IMR-90 (cell line): ENCODE measurements around the gene C11orf86. TPM values are rescaled to one million over a fixed set of nuclear protein-coding genes. Genes with fewer than 3 reads are reported as not detected.

ENCODE experiments used
- ATAC-seq: fragments of 200-7000 bp; cut with Tn5 transposase; 2 replicates; pipeline ENCODE4 v1.9.1; 2020; ENCODE audit warnings: low read depth, mild to moderate bottlenecking, moderate library complexity
- BruUV-seq: library from RNA; stranded (reverse); fragments of 400-500 nt; replicated peaks from 2 replicates; lab custom pipeline; 2021; lab: Mats Ljungman, UMichigan
- CTCF ChIA-PET: fragments of 300-600 bp; formaldehyde crosslinking; extraction: SDS; loops from one replicate; lab custom pipeline; 2021; ENCODE audit warnings: antibody characterized with exemption; lab: Yijun Ruan, JAX
- POLR2A ChIA-PET: fragments of 300-600 bp; sonication (Branson Sonifier 250); formaldehyde crosslinking; loops from one replicate; lab custom pipeline; 2022; ENCODE audit warnings: antibody characterized with exemption; ENCODE audit not compliant: unreplicated experiment; lab: Charles Lee
- DNase-seq: peaks from one replicate; pipeline ENCODE4 v3.0.0; 2013
- H2AFZ ChIP-seq: replicated peaks from 2 replicates; pipeline ENCODE3; 2013; ENCODE audit warnings: low read length, mild to moderate bottlenecking; ENCODE audit not compliant: poor library complexity
- H2AK5ac ChIP-seq: 2 replicates; pipeline ENCODE4 v1.6.1; 2013; ENCODE audit warnings: low read depth, low read length, inconsistent platforms
- H2AK9ac ChIP-seq: replicated peaks from 2 replicates; pipeline ENCODE3; 2013; ENCODE audit warnings: mild to moderate bottlenecking, low read depth, low read length, moderate library complexity; ENCODE audit not compliant: poor library complexity
- H2BK120ac ChIP-seq: 2 replicates; pipeline ENCODE4 v1.6.1; 2013; ENCODE audit warnings: low read depth, low read length, inconsistent platforms
- H2BK15ac ChIP-seq: 3 replicates; pipeline ENCODE4 v1.6.1; 2013; ENCODE audit warnings: low read depth, low read length, inconsistent platforms
- H2BK20ac ChIP-seq: 2 replicates; pipeline ENCODE4 v1.6.1; 2013; ENCODE audit warnings: low read depth, mild to moderate bottlenecking, inconsistent platforms, low read length, moderate library complexity
- H2BK5ac ChIP-seq: 2 replicates; pipeline ENCODE4 v1.6.1; 2013; ENCODE audit warnings: mild to moderate bottlenecking, low read depth, low read length, inconsistent platforms; ENCODE audit not compliant: poor library complexity, severe bottlenecking
- H3K14ac ChIP-seq: replicated peaks from 2 replicates; pipeline ENCODE4 v1.6.1; 2013; ENCODE audit warnings: low read depth, low read length, inconsistent platforms
- H3K18ac ChIP-seq: 2 replicates; pipeline ENCODE4 v1.6.1; 2013; ENCODE audit warnings: low read depth, low read length, control low read depth
- H3K23ac ChIP-seq: 2 replicates; pipeline ENCODE4 v1.6.1; 2013; ENCODE audit warnings: low read depth, low read length, inconsistent platforms
- H3K27ac ChIP-seq: 2 replicates; pipeline ENCODE4 v1.5.1; 2013; ENCODE audit warnings: mild to moderate bottlenecking, control low read depth, low read length; ENCODE audit not compliant: insufficient read depth
- H3K27me3 ChIP-seq: 2 replicates; pipeline ENCODE4 v1.6.1; 2013; ENCODE audit warnings: low read length; ENCODE audit not compliant: control insufficient read depth, insufficient read depth
- H3K36me3 ChIP-seq: 2 replicates; pipeline ENCODE4 v1.6.1; 2013; ENCODE audit warnings: low read length, mixed read lengths; ENCODE audit not compliant: control insufficient read depth, insufficient read depth
- H3K4ac ChIP-seq: 2 replicates; pipeline ENCODE4 v1.6.1; 2013; ENCODE audit warnings: low read depth, low read length, inconsistent platforms
- H3K4me1 ChIP-seq: 2 replicates; pipeline ENCODE4 v1.6.1; 2013; ENCODE audit warnings: low read length, mixed read lengths; ENCODE audit not compliant: control insufficient read depth, insufficient read depth
- H3K4me2 ChIP-seq: 2 replicates; pipeline ENCODE4 v1.6.1; 2013; ENCODE audit warnings: low read depth, mild to moderate bottlenecking, control low read depth, low read length, moderate library complexity
- H3K4me3 ChIP-seq: 2 replicates; pipeline ENCODE4 v1.5.1; 2013; ENCODE audit warnings: low read depth, mild to moderate bottlenecking, control low read depth, low read length, moderate library complexity; ENCODE audit not compliant: insufficient read depth
- H3K56ac ChIP-seq: 2 replicates; pipeline ENCODE4 v1.6.1; 2013; ENCODE audit warnings: low read length, inconsistent platforms; ENCODE audit not compliant: insufficient read depth; ENCODE audit errors: extremely low read depth
- H3K79me1 ChIP-seq, 2 experiments: 2 replicates each; pipeline ENCODE4 v1.6.1; 2013; ENCODE audit warnings: low read length in 2 of 2, inconsistent platforms in 1 of 2, low read depth in 1 of 2
- H3K9ac ChIP-seq: 2 replicates; pipeline ENCODE4 v1.6.1; 2013; ENCODE audit warnings: low read depth, low read length, control low read depth
- H3K9me1 ChIP-seq: 2 replicates; pipeline ENCODE4 v1.6.1; 2013; ENCODE audit warnings: low read length, inconsistent platforms; ENCODE audit not compliant: insufficient read depth
- H3K9me3 ChIP-seq: 2 replicates; pipeline ENCODE4 v1.6.1; 2013; ENCODE audit warnings: low read length; ENCODE audit not compliant: control insufficient read depth, insufficient read depth
- H4K20me1 ChIP-seq: 2 replicates; pipeline ENCODE4 v1.6.1; 2013; ENCODE audit warnings: low read length, inconsistent platforms; ENCODE audit not compliant: insufficient read depth
- H4K5ac ChIP-seq: 2 replicates; pipeline ENCODE4 v1.6.1; 2013; ENCODE audit warnings: mild to moderate bottlenecking, low read depth, low read length, control low read depth
- H4K8ac ChIP-seq, 2 experiments: 2 replicates each; pipeline ENCODE4 v1.6.1; 2013; ENCODE audit warnings: low read depth in 2 of 2, low read length in 2 of 2, control low read depth in 1 of 2, inconsistent platforms in 1 of 2
- H4K91ac ChIP-seq: 2 replicates; pipeline ENCODE4 v1.6.1; 2013; ENCODE audit warnings: low read depth, low read length, inconsistent platforms; ENCODE audit not compliant: insufficient read depth
- WGBS, 2 experiments: methylation state at CpG; one replicate each; pipeline versions ENCODE4 v1.1.5 to v1.1.7; 2013; ENCODE audit warnings: missing lambda C conversion rate in 2 of 2; ENCODE audit not compliant: insufficient read length in 1 of 2; ENCODE audit errors: extremely low coverage in 2 of 2; 5-methylcytosine and 5-hydroxymethylcytosine counted together
- dilution Hi-C: fragments of 300-500 bp; cut with HindIII; formaldehyde crosslinking; loops from one replicate; pipeline ENCODE4 v1.14.3; 2018; ENCODE audit warnings: low sequenced_read_pairs; ENCODE audit not compliant: unreplicated experiment
- in situ Hi-C: fragments of 300-500 bp; cut with MboI; formaldehyde crosslinking; loops from 3 replicates; pipeline ENCODE4 v1.14.3; 2019; ENCODE audit warnings: low sequenced_read_pairs, inconsistent platforms, mixed read lengths
- intact Hi-C: fragments of 100-400 bp; cut with micrococcal nuclease; formaldehyde crosslinking; loops from 2 replicates; pipeline ENCODE4 v1.10.0; 2022
- polyA plus RNA-seq, 3 experiments: library from polyadenylated mRNA; depleted of rRNA; stranded (reverse); fragments of >200 nt; gene quantifications; 2 replicates each; pipeline ENCODE4 v1.2.3, GENCODE V29; 2012; ENCODE audit warnings: low replicate concordance in 1 of 3
- total RNA-seq: library from RNA; depleted of rRNA; stranded (reverse); fragments of >200 nt; gene quantifications from 2 replicates; pipeline ENCODE4 v1.2.3, GENCODE V29; 2012
- TF ChIP-seq, protein P1 (sequence below): conservative IDR thresholded peaks from 2 replicates; pipeline ENCODE4 v1.5.1; 2012; ENCODE audit warnings: mild to moderate bottlenecking, low read depth, low read length, improper control_type of control experiment
- TF ChIP-seq, protein P2 (sequence below): fragments of 150-350 bp; IDR thresholded peaks from 2 replicates; pipeline ENCODE4 v1.6.1; 2017; ENCODE audit warnings: mild to moderate bottlenecking, antibody characterized with exemption, low read length, low read depth

The C11orf86 gene
- total and polyA plus RNA-seq, 2 of the 4 experiments (the other 2 are of a cell fraction) = not detected

DNA sequence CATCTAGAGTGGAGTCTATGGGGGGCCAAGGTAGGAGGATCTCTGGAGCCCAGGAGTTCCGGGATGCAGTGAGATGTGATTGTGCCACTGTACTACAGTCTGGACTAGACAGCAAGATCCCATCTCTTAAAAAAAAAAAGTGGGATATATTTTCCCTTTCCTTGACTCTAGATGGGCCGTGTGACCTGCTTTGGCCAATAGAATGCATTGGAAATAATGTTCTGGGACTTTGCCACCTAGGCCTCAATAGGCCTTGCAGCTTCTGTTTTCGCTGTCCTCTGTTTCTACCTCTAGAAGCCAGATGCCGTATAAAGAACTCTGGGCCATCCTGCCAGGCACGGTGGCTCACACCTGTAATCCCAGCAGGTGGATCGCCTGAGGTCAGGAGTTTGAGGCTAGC, 3.6 kb downstream of the C11orf86 start:
- Histone ChIP-seq H3K27ac (no peak overlapping the region), H3K36me3 (no peaks in the 10 kb centered on the region), H3K27me3 (no peaks in the 10 kb centered on the region), H3K56ac (no peak overlapping the region), H3K9me3 (peaks cover 12% of the 10 kb centered on the region), H3K79me1 (no peaks in the 10 kb centered on the region), H2AFZ (no peak overlapping the region), H3K4me3 (no peak overlapping the region), H3K18ac (no peak overlapping the region), H2BK20ac (0 out of 2 replicates have a peak overlapping the region, but pooled peaks have one; percentile 28), H4K20me1 (no peaks in the 10 kb centered on the region), H2AK9ac (no peak overlapping the region), H4K91ac (no peak overlapping the region), H3K14ac (no peak overlapping the region), H3K23ac (no peak overlapping the region), H2AK5ac (no peak overlapping the region), H2BK5ac (no peak overlapping the region), H2BK120ac (no peak overlapping the region), H3K4me1 (peaks cover 12% of the 10 kb centered on the region), H3K4ac (no peak overlapping the region), H4K8ac (no peak overlapping the region), H3K9ac (no peak overlapping the region), H3K9me1 (peaks cover 7% of the 10 kb centered on the region), H3K4me2 (no peak overlapping the region), H4K5ac (no peak overlapping the region), H2BK15ac (no peak overlapping the region)
- intact Hi-C loops = no loop called here
- ATAC-seq (no peak), DNase-seq (no peak)
- dilution Hi-C loops = no loop called here
- ChIA-PET CTCF (no interaction called here), POLR2A (no interaction called here)
- no TSS peak for BruUV-seq
- in situ Hi-C loops = loop anchor here (5.0 kb wide), 1 partner anchor 286 kb away; no protein-coding TSS in a partner anchor
- TF ChIP-seq, protein P1, sequence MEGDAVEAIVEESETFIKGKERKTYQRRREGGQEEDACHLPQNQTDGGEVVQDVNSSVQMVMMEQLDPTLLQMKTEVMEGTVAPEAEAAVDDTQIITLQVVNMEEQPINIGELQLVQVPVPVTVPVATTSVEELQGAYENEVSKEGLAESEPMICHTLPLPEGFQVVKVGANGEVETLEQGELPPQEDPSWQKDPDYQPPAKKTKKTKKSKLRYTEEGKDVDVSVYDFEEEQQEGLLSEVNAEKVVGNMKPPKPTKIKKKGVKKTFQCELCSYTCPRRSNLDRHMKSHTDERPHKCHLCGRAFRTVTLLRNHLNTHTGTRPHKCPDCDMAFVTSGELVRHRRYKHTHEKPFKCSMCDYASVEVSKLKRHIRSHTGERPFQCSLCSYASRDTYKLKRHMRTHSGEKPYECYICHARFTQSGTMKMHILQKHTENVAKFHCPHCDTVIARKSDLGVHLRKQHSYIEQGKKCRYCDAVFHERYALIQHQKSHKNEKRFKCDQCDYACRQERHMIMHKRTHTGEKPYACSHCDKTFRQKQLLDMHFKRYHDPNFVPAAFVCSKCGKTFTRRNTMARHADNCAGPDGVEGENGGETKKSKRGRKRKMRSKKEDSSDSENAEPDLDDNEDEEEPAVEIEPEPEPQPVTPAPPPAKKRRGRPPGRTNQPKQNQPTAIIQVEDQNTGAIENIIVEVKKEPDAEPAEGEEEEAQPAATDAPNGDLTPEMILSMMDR = no peak
- TF ChIP-seq, protein P2, sequence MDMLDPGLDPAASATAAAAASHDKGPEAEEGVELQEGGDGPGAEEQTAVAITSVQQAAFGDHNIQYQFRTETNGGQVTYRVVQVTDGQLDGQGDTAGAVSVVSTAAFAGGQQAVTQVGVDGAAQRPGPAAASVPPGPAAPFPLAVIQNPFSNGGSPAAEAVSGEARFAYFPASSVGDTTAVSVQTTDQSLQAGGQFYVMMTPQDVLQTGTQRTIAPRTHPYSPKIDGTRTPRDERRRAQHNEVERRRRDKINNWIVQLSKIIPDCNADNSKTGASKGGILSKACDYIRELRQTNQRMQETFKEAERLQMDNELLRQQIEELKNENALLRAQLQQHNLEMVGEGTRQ = peak; percentile 56; the same call in 1 of the 2 replicates
- 100% methylated on average over 1 of the region's 6 CpGs; no CpG with 5 or more reads in 1 of the 2 experiments for WGBS, 2 experiments
